GF-D8 (cell line): ENCODE data around the gene NCBP1.
"Not testable (repeated sequence)": the region's sequence is repeated elsewhere in the genome, so short reads cannot be mapped to it uniquely, and the experiment has no call there.

Experiments used
- DNase-seq: peaks from one replicate; lab custom pipeline; 2025; lab: John Stamatoyannopoulos, UW

Gene NCBP1

GRCh38 chr9:97632985-97633858 is at the start of gene NCBP1, which contains the start of gene TSTD2:
Gene NCBP1, plus strand, starts transcription at chr9:97633821. Its CDS starts 61 bp downstream, at chr9:97633882.
Gene TSTD2, minus strand, starts transcription at chr9:97633368. Its CDS starts 5,806 bp downstream, at chr9:97627562.
- peak; percentile 95 for DNase-seq

GRCh38 chr9:97584778-97585177 is 48.8 kb upstream of the NCBP1 start:
- not testable (repeated sequence) for DNase-seq

GRCh38 chr9:97586909-97587308 is 46.7 kb upstream of the NCBP1 start:
- not testable (repeated sequence) for DNase-seq

- no peak for DNase-seq
Observed at GRCh38 chr9:97591535-97591934, 42.1 kb upstream of the NCBP1 start.

DNA sequence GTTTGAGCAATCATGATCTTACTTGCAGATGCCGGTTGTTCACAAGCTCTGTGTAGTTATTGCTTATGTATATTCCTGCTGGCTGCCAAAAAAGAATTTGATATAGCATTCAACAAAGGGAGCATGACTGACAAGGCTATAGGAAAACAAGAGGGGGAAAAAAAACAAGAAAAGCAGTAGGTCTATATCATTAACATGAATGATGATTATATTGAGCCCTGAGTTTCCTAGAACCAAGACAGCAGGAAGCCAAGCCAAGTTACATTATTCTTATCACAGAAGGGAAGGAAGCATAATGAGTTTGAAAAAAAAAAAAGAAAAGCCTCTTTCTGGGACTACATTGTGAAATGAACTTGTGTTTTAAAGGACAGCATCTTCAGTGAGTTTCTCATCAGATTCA is 41.5 kb upstream of the NCBP1 start:
- DNase-seq: no peak

DNA sequence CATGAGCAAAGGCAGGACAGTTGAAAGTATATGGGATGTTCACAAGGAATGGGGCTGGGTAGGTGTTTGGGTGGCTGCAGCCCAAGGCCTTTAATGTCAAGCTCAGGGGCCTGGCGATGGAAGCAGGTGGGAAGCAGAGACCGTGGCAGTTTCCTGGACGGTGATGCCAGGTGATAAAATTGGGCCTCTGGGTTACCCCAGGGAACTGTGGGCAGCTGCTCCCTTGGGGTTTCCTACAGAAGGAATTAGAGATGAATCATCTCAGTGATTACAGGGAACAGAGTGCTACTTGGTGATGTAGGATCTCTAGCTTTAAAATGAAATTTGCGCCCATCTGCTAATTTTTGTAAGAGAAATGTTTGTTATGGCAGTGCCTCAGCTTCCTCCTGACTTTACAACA is 39.7 kb upstream of the NCBP1 start:
- DNase-seq: no peak

GRCh38 chr9:97594381-97594921 is 39.2 kb upstream of the NCBP1 start:
- DNase-seq: no peak

DNA sequence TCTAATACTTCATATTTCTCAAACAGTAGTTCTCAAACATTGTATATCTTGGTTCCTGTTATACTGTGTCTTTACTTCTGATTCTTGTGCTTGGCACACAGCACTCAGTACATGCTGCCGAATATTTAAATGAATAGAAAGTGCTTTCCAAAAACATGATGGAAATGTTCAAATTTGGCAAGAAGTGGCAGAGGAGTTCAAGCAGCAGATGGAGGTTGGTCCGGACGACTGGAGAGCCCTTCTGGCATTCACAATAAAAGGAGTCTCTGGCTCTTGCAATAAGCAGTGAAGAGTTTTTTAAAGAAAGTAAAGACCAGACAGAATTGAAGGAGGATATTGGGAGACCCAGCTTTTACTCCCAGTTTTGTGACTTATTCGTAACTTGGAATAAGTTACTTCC is 36.7 kb upstream of the NCBP1 start:
- no peak for DNase-seq

- peak; percentile 55 for DNase-seq
Observed at GRCh38 chr9:97598461-97599288, 34.9 kb upstream of the NCBP1 start.

DNA sequence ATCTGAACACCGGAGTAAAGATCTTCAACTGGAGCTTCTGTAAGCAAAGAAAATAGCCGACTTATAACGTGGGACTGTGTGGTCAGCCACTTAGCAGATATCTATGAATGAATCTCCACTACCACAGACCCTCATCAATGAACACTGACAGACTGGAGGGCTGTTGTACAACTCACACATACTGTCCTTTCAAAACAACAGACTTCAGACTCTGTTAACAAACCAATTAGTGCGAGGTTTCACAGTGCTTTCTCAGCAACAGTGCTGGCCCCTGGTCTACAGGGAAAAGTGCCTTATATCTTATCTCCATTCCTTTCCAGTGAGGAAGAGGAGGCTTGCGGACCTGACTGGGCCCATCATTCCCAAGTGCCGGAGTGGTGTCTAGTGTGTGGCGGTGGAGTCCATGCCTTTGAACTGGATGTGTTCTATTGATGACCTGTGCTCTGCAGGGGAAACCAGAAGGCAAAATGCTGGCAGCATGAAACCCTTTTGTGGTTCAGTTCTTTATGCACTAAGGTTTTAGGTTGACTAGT is 34.2 kb upstream of the NCBP1 start:
- DNase-seq: no peak

- DNase-seq: no peak
Observed at GRCh38 chr9:97600531-97601227, 32.9 kb upstream of the NCBP1 start.

- no peak for DNase-seq
Observed at GRCh38 chr9:97601228-97601898, 32.3 kb upstream of the NCBP1 start.

- DNase-seq: no peak
Observed at GRCh38 chr9:97602430-97602829, 31.2 kb upstream of the NCBP1 start.

- DNase-seq: no peak
Observed at GRCh38 chr9:97604901-97605645, 28.5 kb upstream of the NCBP1 start.

GRCh38 chr9:97615439-97616072 is 18.1 kb upstream of the NCBP1 start:
- DNase-seq: no peak

GRCh38 chr9:97617939-97618416 is 15.6 kb upstream of the NCBP1 start:
- DNase-seq: no peak

- DNase-seq: not testable (repeated sequence)
Observed at GRCh38 chr9:97620063-97620462, 13.6 kb upstream of the NCBP1 start.

GRCh38 chr9:97622483-97622882 is 11.1 kb upstream of the NCBP1 start:
- DNase-seq: not testable (repeated sequence)

- no peak for DNase-seq
Observed at GRCh38 chr9:97623946-97624345, 9.7 kb upstream of the NCBP1 start.

- DNase-seq: no peak
Observed at GRCh38 chr9:97625620-97626019, 8.0 kb upstream of the NCBP1 start.
